ENCODE data around the gene ARHGAP25.

- TF ChIP-seq CTCF (IDR thresholded peaks at IDR 0.05) = no peak
- no peak for TF ChIP-seq POLR2A (IDR thresholded peaks at IDR 0.05)
These were observed 40.7 kb upstream of the ARHGAP25 start for GRCh38 chr2:68693951-68694350.
